ENCODE data around the gene TSPAN9. TPM values are rescaled to one million over a fixed set of nuclear protein-coding genes. Genes with fewer than 3 reads are reported as not detected.

Gene TSPAN9
- total RNA-seq, 2 donors from 2014 or later = 14.0 to 18.5 TPM

GRCh38 chr12:3207858-3208257 lies 130.7 kb downstream of the TSPAN9 start:
- Histone ChIP-seq H3K9me3 (no peaks in the 10 kb centered on the region), H3K36me3 (replicated peaks in 1 of 2; ENCODE audit: insufficient read depth in 1 of 2, low read depth in 2 of 2) (no peaks in the 10 kb centered on the region), H3K4me1 (peaks cover 28% of the 10 kb centered on the region), H3K27ac (no peak overlapping the region), H3K27me3 (no peaks in the 10 kb centered on the region), H3K4me3 (no peak overlapping the region)
- TF ChIP-seq POLR2A (IDR thresholded peaks at IDR 0.05) (no peak), CTCF (IDR thresholded peaks at IDR 0.05) (no peak)
- intact Hi-C loops (cut with DNase I) = no loop called here
- ATAC-seq (no peak), DNase-seq (peak in 1 of 4 donors; percentile 31)
- 88 to 93% methylated on average over 13 of the region's 13 CpGs for WGBS, 2 donors

- intact Hi-C loops (cut with DNase I) = no loop called here
- ATAC-seq = no peak
Observed at GRCh38 chr12:3213188-3213587, 136.0 kb downstream of the TSPAN9 start.

GRCh38 chr12:3213768-3214167 lies 136.6 kb downstream of the TSPAN9 start:
- ATAC-seq (no peak), DNase-seq (no peak)
- no peak for TF ChIP-seq CTCF (IDR thresholded peaks at IDR 0.05)
- no peak for TF ChIP-seq POLR2A (IDR thresholded peaks at IDR 0.05)
- no peaks in the 10 kb centered on the region for H3K36me3 ChIP-seq (replicated peaks in 1 of 2; ENCODE audit: insufficient read depth in 1 of 2, low read depth in 2 of 2)
- H3K27me3 ChIP-seq = no peaks in the 10 kb centered on the region
- H3K27ac ChIP-seq = no peak overlapping the region
- no peaks in the 10 kb centered on the region for H3K9me3 ChIP-seq
- 94 to 96% methylated on average over 5 of the region's 5 CpGs for WGBS, 2 donors
- intact Hi-C loops (cut with DNase I) = no loop called here
- no peak overlapping the region for H3K4me3 ChIP-seq
- H3K4me1 ChIP-seq = peaks cover 6% of the 10 kb centered on the region

More at GRCh38 chr12:3213188-3213587, 136.0 kb downstream of the TSPAN9 start:
- Histone ChIP-seq H3K27me3 (no peaks in the 10 kb centered on the region), H3K36me3 (replicated peaks in 1 of 2; ENCODE audit: insufficient read depth in 1 of 2, low read depth in 2 of 2) (no peaks in the 10 kb centered on the region), H3K9me3 (no peaks in the 10 kb centered on the region), H3K4me3 (no peak overlapping the region), H3K27ac (no peak overlapping the region), H3K4me1 (peaks cover under 1% of the 10 kb centered on the region)
- TF ChIP-seq CTCF (IDR thresholded peaks at IDR 0.05) = no peak
- no peak for TF ChIP-seq POLR2A (IDR thresholded peaks at IDR 0.05)
- WGBS, 2 donors = 79 to 87% methylated on average over 9 of the region's 9 CpGs
- no peak for DNase-seq

GRCh38 chr12:3214526-3215365 lies 137.6 kb downstream of the TSPAN9 start:
- Histone ChIP-seq H3K9me3 (no peaks in the 10 kb centered on the region), H3K4me3 (no peak overlapping the region), H3K4me1 (peaks cover 12% of the 10 kb centered on the region), H3K27me3 (no peaks in the 10 kb centered on the region), H3K36me3 (replicated peaks in 1 of 2; ENCODE audit: insufficient read depth in 1 of 2, low read depth in 2 of 2) (no peaks in the 10 kb centered on the region), H3K27ac (no peak overlapping the region)
- WGBS, 2 donors = 82 to 91% methylated on average over 18 to 20 of the region's 20 CpGs
- TF ChIP-seq CTCF (IDR thresholded peaks at IDR 0.05) (no peak), POLR2A (IDR thresholded peaks at IDR 0.05) (no peak)
- intact Hi-C loops (cut with DNase I) = no loop called here
- ATAC-seq (no peak), DNase-seq (no peak)

Data from body of pancreas (tissue), 4 donors.